Gastroesophageal sphincter (tissue), 4 donors: Measurements from ENCODE around the gene LUC7L3. TPM values are rescaled to one million over a fixed set of nuclear protein-coding genes. Genes with fewer than 3 reads are reported as not detected.
"Not testable (repeated sequence)": the region's sequence is repeated elsewhere in the genome, so short reads cannot be mapped to it uniquely, and the experiment has no call there.

Source experiments
- ATAC-seq: fragments of 150-250 bp; one replicate; pipeline ENCODE4 v1.9.1; 2016; ENCODE audit warnings: mild to moderate bottlenecking, moderate library complexity
- H3K27ac ChIP-seq, 4 donors: fragments of 200-600 bp; sonication (generic) in 3 of 4; 1 replicate in 3 of 4; 2 replicates in 1 of 4; pipeline ENCODE4 v1.5.1; 2016 to 2019
- H3K27me3 ChIP-seq: fragments of 200-600 bp; sonication (generic); one replicate; pipeline ENCODE4 v1.5.1; 2019
- H3K36me3 ChIP-seq, 2 donors: fragments of 200-600 bp; sonication (generic); one replicate each; pipeline ENCODE4 v1.5.1; 2019; ENCODE audit warnings: control low read depth in 1 of 2
- H3K4me1 ChIP-seq, 3 donors: fragments of 200-600 bp; sonication (generic); 1 replicate in 2 of 3; 2 replicates in 1 of 3; pipeline ENCODE4 v1.5.1; 2016 to 2019; ENCODE audit warnings: control low read depth in 2 of 3
- H3K4me3 ChIP-seq, 2 donors: fragments of 200-600 bp; sonication (generic); one replicate each; pipeline ENCODE4 v1.5.1; 2019; ENCODE audit warnings: mild to moderate bottlenecking in 1 of 2, moderate library complexity in 1 of 2
- H3K9me3 ChIP-seq, 3 donors: fragments of 200-600 bp; sonication (generic); one replicate each; pipeline ENCODE4 v1.5.1; 2017 to 2019; ENCODE audit warnings: control low read depth in 2 of 3
- EP300 ChIP-seq: sonication (generic); formaldehyde crosslinking; IDR thresholded peaks from one replicate; pipeline ENCODE4 v1.6.1; 2017; ENCODE audit warnings: antibody characterized with exemption, mild to moderate bottlenecking
- POLR2A ChIP-seq, 2 donors: fragments of 450-650 bp; IDR thresholded peaks; one replicate each; pipeline ENCODE4 v1.6.1; 2017; ENCODE audit warnings: antibody characterized with exemption in 2 of 2, mild to moderate bottlenecking in 2 of 2, moderate library complexity in 1 of 2
- POLR2AphosphoS5 ChIP-seq: sonication (generic); formaldehyde crosslinking; IDR thresholded peaks from one replicate; pipeline ENCODE4 v1.6.1; 2017; ENCODE audit warnings: antibody characterized with exemption
- WGBS, 2 donors: methylation state at CpG; one replicate each; pipeline ENCODE4 v1.1.5; 2018; ENCODE audit warnings: low coverage in 1 of 2; 5-methylcytosine and 5-hydroxymethylcytosine counted together
- total RNA-seq, 4 donors: library from RNA; depleted of rRNA; stranded (reverse); fragments of >200 nt; gene quantifications; one replicate each; pipeline ENCODE4 v1.1.0, GENCODE V29; 2016
- TF ChIP-seq, protein P1 (sequence below), 4 experiments: fragments of 200-600 bp in 2 of 4; fragments of 450-650 bp in 2 of 4; sonication (generic) in 1 of 4; IDR thresholded peaks; one replicate each; pipeline ENCODE4 v1.5.1; 2017 to 2019; ENCODE audit warnings: antibody characterized with exemption in 4 of 4, mild to moderate bottlenecking in 2 of 4, moderate library complexity in 2 of 4

Gene LUC7L3
- total RNA-seq, 4 donors from 2014 or later = 40.1 to 134 (median 54.6) TPM

DNA sequence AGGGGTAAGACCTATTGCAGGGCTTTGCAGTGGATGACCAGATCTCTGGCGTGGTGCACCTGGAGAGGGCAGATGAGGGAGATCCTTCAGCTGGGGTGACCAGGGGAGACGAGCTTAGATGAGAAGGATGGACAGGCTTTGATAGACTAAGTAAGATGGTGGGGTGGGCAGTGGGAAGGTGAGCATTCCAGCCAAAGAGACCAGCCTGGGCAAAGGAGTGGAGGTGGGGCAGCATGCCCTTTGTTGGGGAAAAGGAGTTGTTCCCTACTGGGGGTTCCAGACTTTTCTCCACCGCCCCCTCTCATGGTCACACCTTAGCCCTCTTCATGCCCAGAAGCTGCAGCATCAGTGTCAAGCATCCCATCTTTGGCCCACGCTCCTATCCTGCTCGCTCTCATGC, 39.3 kb upstream of the LUC7L3 start:
- Histone ChIP-seq H3K4me3 (no peak overlapping the region), H3K4me1 (peaks cover 0 to 16% (median 7%) of the 10 kb centered on the region in 3 donors), H3K9me3 (no peaks in the 10 kb centered on the region), H3K36me3 (no peaks in the 10 kb centered on the region), H3K27ac (no peak overlapping the region), H3K27me3 (no peaks in the 10 kb centered on the region)
- ATAC-seq = no peak
- TF ChIP-seq, protein P1, sequence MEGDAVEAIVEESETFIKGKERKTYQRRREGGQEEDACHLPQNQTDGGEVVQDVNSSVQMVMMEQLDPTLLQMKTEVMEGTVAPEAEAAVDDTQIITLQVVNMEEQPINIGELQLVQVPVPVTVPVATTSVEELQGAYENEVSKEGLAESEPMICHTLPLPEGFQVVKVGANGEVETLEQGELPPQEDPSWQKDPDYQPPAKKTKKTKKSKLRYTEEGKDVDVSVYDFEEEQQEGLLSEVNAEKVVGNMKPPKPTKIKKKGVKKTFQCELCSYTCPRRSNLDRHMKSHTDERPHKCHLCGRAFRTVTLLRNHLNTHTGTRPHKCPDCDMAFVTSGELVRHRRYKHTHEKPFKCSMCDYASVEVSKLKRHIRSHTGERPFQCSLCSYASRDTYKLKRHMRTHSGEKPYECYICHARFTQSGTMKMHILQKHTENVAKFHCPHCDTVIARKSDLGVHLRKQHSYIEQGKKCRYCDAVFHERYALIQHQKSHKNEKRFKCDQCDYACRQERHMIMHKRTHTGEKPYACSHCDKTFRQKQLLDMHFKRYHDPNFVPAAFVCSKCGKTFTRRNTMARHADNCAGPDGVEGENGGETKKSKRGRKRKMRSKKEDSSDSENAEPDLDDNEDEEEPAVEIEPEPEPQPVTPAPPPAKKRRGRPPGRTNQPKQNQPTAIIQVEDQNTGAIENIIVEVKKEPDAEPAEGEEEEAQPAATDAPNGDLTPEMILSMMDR (IDR thresholded peaks at IDR 0.05) = no peak
- no peak for TF ChIP-seq POLR2A (IDR thresholded peaks at IDR 0.05)
- TF ChIP-seq EP300 = no peak
- no peak for TF ChIP-seq POLR2AphosphoS5
- 93 to 94% methylated on average over 4 of the region's 5 CpGs for WGBS, 2 donors

DNA sequence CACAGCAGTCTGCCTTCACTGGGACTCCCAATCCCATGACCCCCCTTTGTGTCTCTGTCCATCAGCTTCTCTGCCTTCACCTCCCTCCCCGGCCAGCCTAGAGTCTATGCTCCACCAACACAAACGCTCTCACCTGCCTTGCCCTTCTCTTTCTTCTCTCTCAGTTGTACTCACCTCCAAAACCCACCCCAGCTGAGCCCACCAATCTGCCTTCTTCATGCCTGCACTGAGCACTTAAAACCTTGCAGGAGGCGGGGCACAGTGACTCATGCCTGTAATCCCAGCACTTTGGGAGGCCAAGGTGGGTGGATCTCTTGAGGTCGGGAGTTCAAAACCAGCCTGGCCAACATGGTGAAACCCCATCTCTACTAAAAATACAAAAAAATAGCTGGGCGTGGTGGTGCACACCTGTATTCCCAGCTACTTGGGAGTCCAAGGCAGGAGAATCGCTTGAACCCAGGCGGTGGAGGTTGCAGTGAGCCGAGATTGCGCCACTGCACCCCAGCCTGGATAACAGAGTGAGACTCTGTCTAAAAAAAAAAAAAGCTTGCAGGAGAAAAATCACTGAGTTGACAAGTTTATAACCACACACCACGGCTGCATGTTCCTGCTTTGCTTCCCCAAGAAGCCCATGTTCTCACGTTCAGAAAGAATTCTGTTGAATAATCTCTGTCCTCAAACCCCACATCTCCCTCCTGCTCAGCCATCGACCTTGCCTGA, 38.7 kb upstream of the LUC7L3 start:
- H3K36me3 ChIP-seq, H3K4me3 ChIP-seq, H3K9me3 ChIP-seq, ATAC-seq, H3K27me3 ChIP-seq: not testable (repeated sequence)
- Histone ChIP-seq H3K4me1 (peaks cover 0 to 17% (median 7%) of the 10 kb centered on the region in 3 donors), H3K27ac (peak overlapping the region in 1 of 4 donors; percentile 41)
- WGBS, 2 donors = 17 to 66% methylated on average over 3 to 9 of the region's 12 CpGs

DNA sequence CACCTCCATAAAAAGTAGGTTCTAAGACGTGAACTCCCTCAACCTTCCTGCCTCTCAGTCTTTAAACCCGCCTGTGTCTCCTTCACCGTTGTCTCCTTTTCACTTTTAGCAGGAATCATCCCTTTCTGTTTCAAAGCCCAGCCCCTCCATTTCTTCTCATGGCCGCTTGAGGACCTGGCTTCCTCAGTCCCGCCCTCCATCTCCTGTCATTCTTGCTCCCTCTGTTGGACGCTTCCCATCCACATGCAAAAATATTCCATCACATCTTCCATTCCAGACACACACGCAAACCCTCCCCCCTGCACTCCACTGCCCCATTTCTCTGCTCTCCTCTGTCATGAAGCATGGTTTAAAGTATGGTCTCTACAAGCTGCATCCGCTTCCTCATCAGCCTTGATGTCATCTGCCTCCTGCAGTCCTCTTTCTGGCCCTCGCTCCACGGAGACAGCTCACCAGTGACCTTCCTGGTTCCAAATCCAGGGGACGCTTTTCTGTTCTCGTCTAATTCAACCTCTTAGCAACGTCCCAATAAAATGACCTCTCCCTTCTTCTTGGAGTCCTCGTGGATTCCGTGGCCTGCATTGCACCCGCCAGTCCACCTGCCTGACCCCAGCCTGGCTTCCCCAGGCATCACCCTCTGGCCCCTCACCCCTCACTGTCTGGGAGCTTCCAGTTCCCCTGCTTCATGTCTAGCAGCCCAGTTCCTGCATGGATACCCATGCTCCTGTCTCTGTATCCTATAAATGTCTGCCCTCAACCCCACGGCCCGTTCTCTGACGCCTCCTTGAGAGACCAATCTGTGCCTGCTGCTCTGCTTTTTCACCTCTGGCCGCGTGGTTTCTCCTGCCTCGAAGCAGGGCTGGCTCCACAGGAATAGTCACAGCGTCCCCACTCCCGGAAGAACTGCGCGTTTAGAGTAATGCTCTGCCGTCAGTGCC, 37.9 kb upstream of the LUC7L3 start:
- TF ChIP-seq, protein P1 (IDR thresholded peaks at IDR 0.05) = peak in 3 of 4 experiments; percentile 59 to 75 (median 62)
- no peak for TF ChIP-seq POLR2AphosphoS5
- H3K36me3 ChIP-seq = no peaks in the 10 kb centered on the region
- WGBS, 2 donors = 27 to 40% methylated on average over 15 to 19 of the region's 27 CpGs
- peaks cover 0 to 25% (median 11%) of the 10 kb centered on the region in 3 donors for H3K4me1 ChIP-seq
- no peaks in the 10 kb centered on the region for H3K27me3 ChIP-seq
- H3K9me3 ChIP-seq = no peaks in the 10 kb centered on the region
- H3K4me3 ChIP-seq = no peak overlapping the region
- H3K27ac ChIP-seq = peak overlapping the region in 1 of 4 donors; percentile 41
- peak; percentile 58 for ATAC-seq

DNA sequence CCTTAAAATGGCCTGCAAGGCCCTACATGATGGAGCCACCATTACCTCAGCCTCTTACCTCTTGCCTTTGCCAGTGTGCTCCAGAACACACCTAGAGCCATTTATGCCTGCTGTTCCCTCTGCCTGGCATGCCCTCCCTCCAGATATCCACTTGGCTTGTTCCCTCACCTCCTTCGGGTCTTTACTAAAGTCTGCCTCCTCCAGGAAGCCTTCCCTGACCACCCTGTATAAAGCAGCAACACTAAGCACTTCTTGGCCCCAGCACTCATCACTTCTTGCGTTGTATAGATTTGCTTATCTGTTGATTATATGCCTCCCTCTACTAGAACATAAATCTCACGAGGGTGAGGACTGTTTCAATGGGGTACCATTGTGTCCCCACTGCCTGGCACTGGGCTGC, 37.0 kb upstream of the LUC7L3 start:
- no peak for TF ChIP-seq POLR2AphosphoS5
- no peak for TF ChIP-seq EP300
- TF ChIP-seq POLR2A (IDR thresholded peaks at IDR 0.05) = no peak
- TF ChIP-seq, protein P1 (IDR thresholded peaks at IDR 0.05) = no peak
- Histone ChIP-seq H3K4me3 (no peak overlapping the region), H3K27ac (no peak overlapping the region), H3K36me3 (no peaks in the 10 kb centered on the region), H3K9me3 (no peaks in the 10 kb centered on the region), H3K4me1 (peaks cover 0 to 34% (median 18%) of the 10 kb centered on the region in 3 donors), H3K27me3 (no peaks in the 10 kb centered on the region)
- no peak for ATAC-seq
- WGBS, 2 donors = 88 to 92% methylated on average over 2 of the region's 3 CpGs

- Histone ChIP-seq H3K9me3 (no peaks in the 10 kb centered on the region), H3K27me3 (no peaks in the 10 kb centered on the region), H3K27ac (no peak overlapping the region), H3K4me3 (no peak overlapping the region), H3K36me3 (no peaks in the 10 kb centered on the region), H3K4me1 (peaks cover 0 to 37% (median 20%) of the 10 kb centered on the region in 3 donors)
- no peak for ATAC-seq
- WGBS, 2 donors = 67 to 93% methylated on average over 1 to 3 of the region's 3 CpGs
- no peak for TF ChIP-seq POLR2AphosphoS5
- no peak for TF ChIP-seq POLR2A (IDR thresholded peaks at IDR 0.05)
- no peak for TF ChIP-seq EP300
- TF ChIP-seq, protein P1 (IDR thresholded peaks at IDR 0.05) = no peak
These were observed 36.5 kb upstream of the LUC7L3 start for GRCh38 chr17:50682938-50683337.
